OCI-LY3 (cell line): ENCODE measurements around the gene CYTH3.

Experiments used
- CTCF ChIP-seq: fragments of 200-600, 300-600 bp; sonication (generic); IDR thresholded peaks from 2 replicates; pipeline ENCODE4 v1.5.1; 2014; ENCODE audit warnings: antibody characterized with exemption, low read length, low read depth
- EZH2phosphoT487 ChIP-seq: fragments of 200-600 bp; shearing (Covaris generic); IDR thresholded peaks from 2 replicates; pipeline ENCODE4 v1.6.1; 2018; ENCODE audit warnings: antibody characterized with exemption, mixed run types, low read depth

GRCh38 chr7:6167004-6167551 lies 105.3 kb downstream of the CYTH3 start:
- TF ChIP-seq CTCF, result no peak
- no peak for TF ChIP-seq EZH2phosphoT487
